H1 (cell line): ENCODE results near the gene STX12. TPM values are rescaled to one million over a fixed set of nuclear protein-coding genes. Genes with fewer than 3 reads are reported as not detected.

Source experiments
- ATF2 ChIP-seq: IDR thresholded peaks from 2 replicates; pipeline ENCODE4 v1.6.1; 2012; ENCODE audit warnings: low read length, inconsistent platforms
- CHD7 ChIP-seq: fragments of 300-600 bp; sonication (generic); IDR thresholded peaks from 2 replicates; pipeline ENCODE4 v1.7.1; 2012; ENCODE audit warnings: low read length, moderate library complexity, mild to moderate bottlenecking, inconsistent platforms; ENCODE audit not compliant: insufficient replicate concordance
- GTF2F1 ChIP-seq: IDR thresholded peaks from 2 replicates; pipeline ENCODE4 v1.6.1; 2012; ENCODE audit warnings: low read depth, low read length, improper control_type of control experiment, borderline replicate concordance
- MAFK ChIP-seq: IDR thresholded peaks from 2 replicates; pipeline ENCODE4 v1.6.1; 2012; ENCODE audit warnings: low read depth, mild to moderate bottlenecking, improper control_type of control experiment, low read length
- RNF2 ChIP-seq: fragments of 200-900, 300-1000 bp; sonication (generic); IDR thresholded peaks from 2 replicates; pipeline ENCODE4 v1.7.1; 2016; ENCODE audit warnings: borderline replicate concordance, low read depth, mild to moderate bottlenecking, antibody characterized with exemption, low read length; ENCODE audit not compliant: poor library complexity, severe bottlenecking; ENCODE audit errors: missing control alignments
- SAP30 ChIP-seq: fragments of 300-600 bp; sonication (generic); IDR thresholded peaks from 2 replicates; pipeline ENCODE4 v1.7.1; 2012; ENCODE audit warnings: low read length, moderate library complexity, mild to moderate bottlenecking, inconsistent platforms; ENCODE audit not compliant: insufficient read depth, insufficient replicate concordance
- SP2 ChIP-seq: IDR thresholded peaks from 2 replicates; pipeline ENCODE4 v1.6.1; 2012; ENCODE audit warnings: mild to moderate bottlenecking, low read length, inconsistent platforms
- polyA plus RNA-seq, 7 experiments: library from polyadenylated mRNA; depleted of rRNA in 3 of 7; stranded (reverse) in 5 of 7; unstranded in 2 of 7; fragments of >200 nt in 5 of 7; fragments of 200-250 nt in 2 of 7; gene quantifications; 1 replicate in 5 of 7; 2 replicates in 1 of 7; 4 replicates in 1 of 7; pipeline versions ENCODE4 v1.2.1 to v1.2.3, GENCODE V29; 2011 to 2013; ENCODE audit warnings: missing spikeins in 2 of 7, mixed read lengths in 2 of 7
- total RNA-seq: library from RNA; stranded (reverse); fragmentation: NEBNext Ultra II Directional; extraction: Animal tissue kit (Norgen Biotek cat#: 25700); gene quantifications from 2 replicates; pipeline ENCODE4 v1.2.1, GENCODE V29; 2021

STX12 gene
- total and polyA plus RNA-seq, 2 of the 8 experiments (the other 6 are each of a cell fraction or from before 2014, with no cell fraction given), result 3.7 to 11.0 TPM

- no peak for TF ChIP-seq CHD7
- no peak for TF ChIP-seq GTF2F1
- TF ChIP-seq ATF2, result no peak
- no peak for TF ChIP-seq SP2
- no peak for TF ChIP-seq RNF2
- TF ChIP-seq SAP30, result no peak
- TF ChIP-seq MAFK, result no peak
- TF ChIP-seq, all 59 proteins: peak for 0
These were observed 91.4 kb downstream of the STX12 start (continued) for GRCh38 chr1:27864264-27864895.
